HG03342 (cell line): ENCODE data around the gene PPM1F.

Experiments
- ATAC-seq: cut with Tn5 transposase; IDR thresholded peaks from one replicate; pipeline ENCODE4 v1.9.1; 2021; ENCODE audit warnings: mild to moderate bottlenecking, moderate library complexity; ENCODE audit not compliant: unreplicated experiment

PPM1F gene

GRCh38 chr22:21975854-21976345, 23.3 kb upstream of the PPM1F start:
- no peak for ATAC-seq

- ATAC-seq: no peak
These were observed 22.6 kb upstream of the PPM1F start for GRCh38 chr22:21975273-21975672.

- ATAC-seq: no peak
These were observed 21.5 kb upstream of the PPM1F start for GRCh38 chr22:21974058-21974649.

GRCh38 chr22:21972806-21973205, 20.2 kb upstream of the PPM1F start:
- no peak for ATAC-seq

DNA sequence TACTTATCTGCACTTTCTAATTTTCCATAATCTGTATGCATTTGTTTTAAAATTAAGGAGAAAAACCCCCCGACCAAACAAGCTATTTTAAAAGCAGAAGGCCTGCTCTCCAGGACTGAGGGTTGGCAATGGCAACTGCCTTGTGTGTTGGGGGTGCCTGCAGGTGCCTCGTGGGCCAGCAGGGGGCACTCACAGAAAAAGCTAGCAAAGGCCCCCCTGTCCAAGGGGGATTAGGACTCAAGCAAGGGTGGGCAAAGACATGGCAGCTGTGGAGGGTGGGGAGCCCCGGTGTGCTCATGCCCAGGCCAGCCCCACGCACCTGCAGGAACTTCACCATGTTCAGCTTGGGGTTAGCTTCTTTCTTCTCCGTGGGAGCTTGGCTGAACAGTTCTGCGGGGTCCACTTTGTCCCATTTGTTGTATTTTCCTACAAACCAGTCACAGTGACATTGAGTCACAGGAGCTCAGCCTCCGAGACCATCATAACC, 19.7 kb upstream of the PPM1F start:
- no peak for ATAC-seq

DNA sequence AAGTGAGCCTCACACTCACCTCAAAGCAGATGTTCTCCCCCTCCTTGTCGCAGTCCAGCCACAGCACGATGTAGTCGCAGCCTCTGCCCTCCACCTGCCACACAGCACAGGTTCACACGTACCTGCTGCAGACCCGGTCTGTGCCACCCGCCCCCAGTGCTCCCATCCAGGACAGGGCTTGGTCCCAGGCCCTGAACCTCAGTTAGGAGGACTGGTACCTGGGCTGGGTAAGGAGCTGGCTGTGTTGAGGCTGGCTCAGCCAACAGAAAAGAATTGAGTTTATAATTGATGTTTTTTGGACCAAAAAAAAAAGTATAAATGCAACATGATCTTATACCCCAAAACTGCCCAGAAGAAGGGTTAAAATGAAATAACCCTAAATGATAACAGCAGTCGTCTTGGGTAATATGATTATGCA, 19.2 kb upstream of the PPM1F start:
- no peak for ATAC-seq

- ATAC-seq: no peak
These were observed 18.4 kb upstream of the PPM1F start for GRCh38 chr22:21970800-21971617.

GRCh38 chr22:21970037-21970799, 17.6 kb upstream of the PPM1F start:
- no peak for ATAC-seq

DNA sequence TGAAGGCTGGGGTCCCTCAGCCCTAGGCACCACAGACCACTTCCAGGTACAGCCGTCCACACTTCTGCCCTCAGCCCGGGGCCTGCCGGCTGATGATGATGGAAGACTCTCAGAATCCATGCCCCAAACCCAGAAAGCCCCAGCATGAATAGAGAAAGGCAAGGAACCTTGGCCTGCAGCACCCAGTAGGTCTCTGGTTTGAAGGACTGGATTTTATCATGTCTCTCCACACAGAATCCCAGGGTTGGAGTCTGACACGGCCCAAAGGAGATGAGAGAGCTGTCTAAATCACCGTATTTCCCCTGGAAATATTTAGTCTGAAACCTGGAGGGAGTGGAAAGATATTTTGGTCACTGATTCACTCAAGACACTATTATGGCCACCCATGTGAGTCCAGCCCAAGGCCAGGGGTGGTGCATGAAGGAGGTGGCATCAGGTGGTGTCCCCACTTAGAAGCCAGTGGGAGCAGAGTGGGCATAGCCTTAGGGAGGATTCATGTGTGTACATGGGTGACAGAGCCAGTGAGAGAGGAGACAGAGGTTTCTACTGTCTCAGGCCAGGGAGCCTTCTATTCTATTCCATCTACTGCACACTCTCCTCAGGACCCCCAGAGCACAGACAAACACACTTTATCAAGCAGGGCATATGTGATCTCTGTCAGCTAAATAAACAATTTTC, 15.9 kb upstream of the PPM1F start:
- ATAC-seq: no peak

DNA sequence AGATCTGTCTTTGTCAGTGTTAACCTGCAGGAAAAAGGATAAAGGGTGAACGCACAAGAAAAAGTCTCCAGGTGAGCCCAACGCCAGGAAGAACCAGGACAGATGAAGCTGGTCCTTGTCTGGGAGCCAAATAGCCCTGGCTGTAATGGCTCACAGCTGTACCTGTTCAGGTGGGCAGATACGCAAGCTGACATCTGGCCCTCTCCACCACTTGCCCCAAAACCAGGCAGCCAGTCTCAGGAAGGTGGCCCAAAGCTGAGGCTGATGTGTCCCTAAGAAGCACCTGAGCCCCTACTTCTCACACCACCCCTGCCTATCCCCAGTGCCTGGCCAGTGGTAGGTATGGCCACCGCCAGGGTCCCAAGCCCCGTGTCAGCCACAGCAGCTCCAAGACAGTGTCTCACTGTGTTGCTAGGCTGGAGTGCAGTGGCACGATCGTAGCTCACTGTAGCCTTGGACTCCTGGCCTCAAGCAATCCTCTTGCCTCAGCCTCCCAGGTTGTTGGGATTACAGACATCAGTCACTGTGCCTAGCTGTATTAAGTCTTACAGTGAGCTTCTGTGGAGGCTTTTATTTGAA, 15.1 kb upstream of the PPM1F start:
- no peak for ATAC-seq

GRCh38 chr22:21966643-21967516, 14.2 kb upstream of the PPM1F start:
- no peak for ATAC-seq

- ATAC-seq: no peak
These were observed 13.2 kb upstream of the PPM1F start for GRCh38 chr22:21965762-21966288.

GRCh38 chr22:21964918-21965484, 12.4 kb upstream of the PPM1F start:
- ATAC-seq: no peak

DNA sequence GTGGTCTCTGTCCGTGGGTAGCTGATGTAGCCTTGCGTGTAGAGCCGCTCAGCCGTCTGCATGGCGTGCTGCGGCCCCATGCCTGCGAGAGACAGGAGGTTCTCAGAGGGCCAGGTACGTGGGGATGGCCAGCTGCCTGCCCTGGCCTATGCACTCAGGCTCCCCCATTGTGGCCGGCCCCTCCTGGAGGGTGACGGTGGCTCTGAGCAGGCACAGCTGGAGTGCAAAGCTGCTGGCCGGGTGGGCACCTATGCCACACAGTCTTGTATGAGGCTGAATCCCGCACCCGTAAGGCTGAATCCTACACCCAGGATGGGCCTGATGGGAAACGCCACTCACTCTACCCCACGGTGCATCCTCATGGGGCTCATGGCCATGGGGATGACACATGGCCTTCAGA, 11.6 kb upstream of the PPM1F start:
- ATAC-seq: no peak

DNA sequence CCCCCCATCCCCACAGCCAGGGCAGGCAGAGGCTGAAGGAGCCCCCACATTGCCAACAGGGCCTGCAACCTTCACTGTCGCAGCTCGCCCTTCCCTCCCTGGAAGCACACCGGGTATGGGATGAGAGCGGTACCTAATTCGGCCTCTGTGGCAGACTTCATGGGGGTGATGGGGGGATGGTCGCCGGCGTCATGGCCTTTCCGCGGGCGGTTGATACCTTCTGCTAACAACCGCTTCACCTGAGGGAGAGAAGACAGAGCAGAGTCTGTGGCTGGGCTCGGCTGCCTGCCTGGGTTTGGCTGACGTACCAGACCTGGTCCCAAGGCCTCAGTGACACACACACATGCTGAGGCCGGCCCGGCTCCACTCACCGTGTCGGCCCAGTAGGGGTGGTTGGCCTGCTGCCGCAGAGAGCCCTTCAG, 11.2 kb upstream of the PPM1F start:
- no peak for ATAC-seq

DNA sequence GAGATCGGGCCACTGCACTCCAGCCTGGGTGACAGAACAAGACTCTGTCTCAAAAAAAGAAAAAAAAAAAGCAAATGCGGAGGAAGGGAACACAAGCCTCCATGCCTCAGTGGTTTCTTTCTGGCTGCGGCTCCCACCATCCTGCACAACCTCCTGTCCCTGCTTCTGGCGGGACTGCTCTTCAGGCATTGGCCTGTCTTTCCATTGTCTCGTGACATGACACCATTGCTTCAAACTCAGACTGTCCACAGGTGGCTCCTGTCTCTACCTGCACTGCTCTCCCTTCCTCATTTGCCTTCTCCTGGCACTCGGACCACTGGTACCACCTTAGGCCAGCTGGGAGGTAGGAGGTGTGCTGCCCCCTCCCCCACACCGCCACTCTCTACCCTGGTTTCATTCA, 10.6 kb upstream of the PPM1F start:
- no peak for ATAC-seq

DNA sequence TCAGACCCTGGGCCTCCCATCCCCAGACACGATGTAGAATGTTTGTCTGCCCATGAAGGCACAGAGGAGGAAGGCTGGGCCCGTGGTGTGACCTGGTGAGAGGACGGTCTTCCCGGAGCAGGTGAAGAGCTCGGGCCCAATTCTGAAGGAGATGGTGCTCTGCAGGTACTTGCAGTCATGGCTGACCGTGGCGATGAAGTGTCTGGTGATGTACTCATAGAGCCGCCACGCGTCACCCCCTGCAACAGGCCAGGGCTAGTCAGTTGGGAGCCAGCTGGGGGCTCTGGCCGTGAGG, 10.0 kb upstream of the PPM1F start:
- ATAC-seq: no peak

DNA sequence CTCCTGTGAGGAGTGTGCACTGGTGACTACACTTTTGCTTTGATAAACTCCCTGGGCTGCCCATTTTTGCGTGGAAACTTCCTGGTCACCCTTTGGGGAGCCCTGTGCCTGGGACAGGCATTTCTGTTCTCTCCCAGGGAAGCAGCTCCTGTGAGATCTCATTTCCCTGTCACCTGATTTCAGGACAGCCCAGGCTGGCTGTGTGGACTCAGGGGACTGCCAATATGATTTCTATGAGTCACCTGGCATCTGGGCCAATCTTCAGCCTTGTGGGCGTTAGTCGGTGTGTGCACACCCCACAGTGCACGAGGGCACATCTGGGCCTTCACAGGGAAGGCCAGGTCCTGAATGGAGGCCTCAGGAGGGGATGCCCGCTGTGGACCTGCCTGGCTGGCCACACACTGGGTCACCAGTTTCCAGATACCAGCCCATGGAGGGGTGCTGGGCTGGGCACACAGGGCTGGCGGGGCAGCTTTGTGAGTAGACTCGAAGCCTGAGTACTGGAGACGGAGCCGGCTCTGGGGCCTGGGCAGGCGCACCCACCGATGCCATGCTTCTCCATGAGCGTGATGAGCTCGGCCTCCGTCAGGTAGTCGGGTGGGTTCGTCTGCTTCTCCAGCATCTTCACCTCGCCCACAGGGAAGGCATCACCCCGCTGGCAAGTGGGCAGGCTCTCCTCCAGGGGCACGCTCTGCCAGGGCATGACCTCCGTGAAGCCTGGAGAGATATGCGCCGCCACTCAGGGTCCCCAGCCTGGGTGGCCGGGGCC, 9.4 kb upstream of the PPM1F start:
- ATAC-seq: no peak
